C4-2B (cell line): Measurements from ENCODE around the gene KCNK4.

Experiments used
- ZFX ChIP-seq: fragments of 450-650 bp; IDR thresholded peaks from 2 replicates; pipeline ENCODE4 v1.6.1; 2017
- TF ChIP-seq, protein P1 (sequence below): fragments of 450-650 bp; conservative IDR thresholded peaks from 2 replicates; pipeline ENCODE4 v1.5.1; 2017; ENCODE audit warnings: mild to moderate bottlenecking

- TF ChIP-seq, protein P1, sequence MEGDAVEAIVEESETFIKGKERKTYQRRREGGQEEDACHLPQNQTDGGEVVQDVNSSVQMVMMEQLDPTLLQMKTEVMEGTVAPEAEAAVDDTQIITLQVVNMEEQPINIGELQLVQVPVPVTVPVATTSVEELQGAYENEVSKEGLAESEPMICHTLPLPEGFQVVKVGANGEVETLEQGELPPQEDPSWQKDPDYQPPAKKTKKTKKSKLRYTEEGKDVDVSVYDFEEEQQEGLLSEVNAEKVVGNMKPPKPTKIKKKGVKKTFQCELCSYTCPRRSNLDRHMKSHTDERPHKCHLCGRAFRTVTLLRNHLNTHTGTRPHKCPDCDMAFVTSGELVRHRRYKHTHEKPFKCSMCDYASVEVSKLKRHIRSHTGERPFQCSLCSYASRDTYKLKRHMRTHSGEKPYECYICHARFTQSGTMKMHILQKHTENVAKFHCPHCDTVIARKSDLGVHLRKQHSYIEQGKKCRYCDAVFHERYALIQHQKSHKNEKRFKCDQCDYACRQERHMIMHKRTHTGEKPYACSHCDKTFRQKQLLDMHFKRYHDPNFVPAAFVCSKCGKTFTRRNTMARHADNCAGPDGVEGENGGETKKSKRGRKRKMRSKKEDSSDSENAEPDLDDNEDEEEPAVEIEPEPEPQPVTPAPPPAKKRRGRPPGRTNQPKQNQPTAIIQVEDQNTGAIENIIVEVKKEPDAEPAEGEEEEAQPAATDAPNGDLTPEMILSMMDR: no peak
- no peak for TF ChIP-seq ZFX
Measured at GRCh38 chr11:64244107-64244506, 47.0 kb upstream of the KCNK4 start.
